WTC11 (cell line): ENCODE results near the gene EFHD1. TPM values are rescaled to one million over a fixed set of nuclear protein-coding genes. Genes with fewer than 3 reads are reported as not detected.

ENCODE experiments used
- ATAC-seq: fragments of 200-7000 bp; cut with Tn5 transposase; 2 replicates; pipeline ENCODE4 v1.10.0; 2021; ENCODE audit warnings: mild to moderate bottlenecking, moderate library complexity
- CTCF ChIA-PET: fragments of 300-600 bp; sonication (Branson Sonifier 250); formaldehyde crosslinking; loops from one replicate; lab custom pipeline; 2021; ENCODE audit warnings: antibody characterized with exemption; lab: Charles Lee
- POLR2A ChIA-PET: fragments of 350-600 bp; sonication (Branson Sonifier 250); formaldehyde crosslinking; loops from one replicate; lab custom pipeline; 2021; ENCODE audit warnings: antibody characterized with exemption; lab: Charles Lee
- DNase-seq: peaks from one replicate; pipeline ENCODE4 v3.0.0; 2021; ENCODE audit warnings: low spot score
- H3K27ac Mint-ChIP-seq: 2 replicates; pipeline ENCODE4 v1.8.0; 2021; ENCODE audit warnings: mixed read lengths
- H3K27me3 Mint-ChIP-seq: 2 replicates; pipeline ENCODE4 v1.8.0; 2021; ENCODE audit warnings: low read depth, mild to moderate bottlenecking, moderate library complexity, mixed read lengths
- H3K36me3 Mint-ChIP-seq: 2 replicates; pipeline ENCODE4 v1.8.0; 2021; ENCODE audit warnings: mixed read lengths
- H3K4me1 Mint-ChIP-seq: 2 replicates; pipeline ENCODE4 v1.8.0; 2022; ENCODE audit warnings: mixed read lengths
- H3K4me3 Mint-ChIP-seq: 2 replicates; pipeline ENCODE4 v1.8.0; 2021; ENCODE audit warnings: mild to moderate bottlenecking, moderate library complexity, mixed read lengths
- H3K9me3 Mint-ChIP-seq: 2 replicates; pipeline ENCODE4 v1.8.0; 2021; ENCODE audit warnings: mixed read lengths
- ATF3 ChIP-seq: sonication (generic); formaldehyde crosslinking; conservative IDR thresholded peaks from 2 replicates; pipeline ENCODE4 v1.8.1; 2022; ENCODE audit warnings: mild to moderate bottlenecking, missing genetic modification reagents
- ETV6 ChIP-seq: sonication (generic); formaldehyde crosslinking; IDR thresholded peaks from 2 replicates; pipeline ENCODE4 v1.8.1; 2022; ENCODE audit warnings: mild to moderate bottlenecking, missing genetic modification reagents
- HMGA2 ChIP-seq: fragments of 250-450 bp; sonication (Bioruptor Pico); IDR thresholded peaks from 2 replicates; pipeline ENCODE4 v1.4.0; 2021; ENCODE audit warnings: mild to moderate bottlenecking, moderate library complexity
- JAZF1 ChIP-seq: fragments of 250-450 bp; sonication (Bioruptor Pico); IDR thresholded peaks from 2 replicates; pipeline ENCODE4 v1.9.0; 2021; ENCODE audit warnings: moderate library complexity, mild to moderate bottlenecking, inconsistent platforms
- JUN ChIP-seq: sonication (generic); formaldehyde crosslinking; IDR thresholded peaks from 2 replicates; pipeline ENCODE4 v1.8.0; 2023; ENCODE audit warnings: mild to moderate bottlenecking, missing genetic modification reagents
- KAT7 ChIP-seq: sonication (generic); formaldehyde crosslinking; IDR thresholded peaks from 2 replicates; pipeline ENCODE4 v1.8.1; 2023; ENCODE audit warnings: missing genetic modification reagents, mild to moderate bottlenecking, borderline replicate concordance
- PRDM15 ChIP-seq: sonication (generic); formaldehyde crosslinking; IDR thresholded peaks from 2 replicates; pipeline ENCODE4 v1.8.0; 2022; ENCODE audit warnings: missing genetic modification reagents
- TEAD4 ChIP-seq: sonication (generic); formaldehyde crosslinking; IDR thresholded peaks from 2 replicates; pipeline ENCODE4 v1.8.0; 2022; ENCODE audit warnings: mild to moderate bottlenecking, missing genetic modification reagents
- USF1 ChIP-seq: sonication (generic); formaldehyde crosslinking; IDR thresholded peaks from 2 replicates; pipeline ENCODE4 v1.8.0; 2022; ENCODE audit warnings: mild to moderate bottlenecking, missing genetic modification reagents
- ZNF263 ChIP-seq: sonication (generic); formaldehyde crosslinking; IDR thresholded peaks from 2 replicates; pipeline ENCODE4 v1.8.1; 2022; ENCODE audit warnings: low read depth, mild to moderate bottlenecking, moderate library complexity, missing genetic modification reagents
- ZNF317 ChIP-seq: sonication (generic); formaldehyde crosslinking; IDR thresholded peaks from 2 replicates; pipeline ENCODE4 v1.8.1; 2023; ENCODE audit warnings: low read depth, mild to moderate bottlenecking, moderate library complexity, missing genetic modification reagents, borderline replicate concordance
- total RNA-seq: library from RNA; stranded (reverse); gene quantifications from 3 replicates; pipeline ENCODE4 v1.2.3, GENCODE V29; 2021
- TF ChIP-seq, protein P1 (sequence below): fragments of 250-450 bp; sonication (Bioruptor Pico); conservative IDR thresholded peaks from 2 replicates; pipeline ENCODE4 v1.9.0; 2021; ENCODE audit warnings: mild to moderate bottlenecking
- TF ChIP-seq, protein P2 (sequence below): sonication (generic); formaldehyde crosslinking; IDR thresholded peaks from 2 replicates; pipeline ENCODE4 v1.8.1; 2022; ENCODE audit warnings: missing genetic modification reagents, borderline replicate concordance
- TF ChIP-seq, protein P3 (sequence below): sonication (generic); formaldehyde crosslinking; IDR thresholded peaks from 2 replicates; pipeline ENCODE4 v1.8.1; 2023; ENCODE audit warnings: mild to moderate bottlenecking, missing genetic modification reagents, borderline replicate concordance

The EFHD1 gene
- total RNA-seq, 1 experiment from 2014 or later = 6.1 TPM

- H3K27me3 Mint-ChIP-seq = no peaks in the 10 kb centered on the region; the same call in 1 of the 2 replicates
- H3K4me3 Mint-ChIP-seq = no peak overlapping the region
- no peak for TF ChIP-seq ZNF263 (CRISPR knock-in tag)
- TF ChIP-seq ATF3 (CRISPR knock-in tag) = no peak
- ChIA-PET POLR2A (no interaction called here), CTCF (interaction anchor here (0.7 kb wide), 1 partner anchor 1739 kb away, joined by 3 read pairs; no protein-coding TSS in a partner anchor)
- peaks cover 11% of the 10 kb centered on the region for H3K9me3 Mint-ChIP-seq
- H3K4me1 Mint-ChIP-seq = peaks cover 34% of the 10 kb centered on the region
- H3K36me3 Mint-ChIP-seq = peaks cover 9% of the 10 kb centered on the region
- no peak overlapping the region for H3K27ac Mint-ChIP-seq
- ATAC-seq = no peak
- DNase-seq = no peak
These were observed 45.9 kb upstream of the EFHD1 start for GRCh38 chr2:232587512-232587911.

DNA sequence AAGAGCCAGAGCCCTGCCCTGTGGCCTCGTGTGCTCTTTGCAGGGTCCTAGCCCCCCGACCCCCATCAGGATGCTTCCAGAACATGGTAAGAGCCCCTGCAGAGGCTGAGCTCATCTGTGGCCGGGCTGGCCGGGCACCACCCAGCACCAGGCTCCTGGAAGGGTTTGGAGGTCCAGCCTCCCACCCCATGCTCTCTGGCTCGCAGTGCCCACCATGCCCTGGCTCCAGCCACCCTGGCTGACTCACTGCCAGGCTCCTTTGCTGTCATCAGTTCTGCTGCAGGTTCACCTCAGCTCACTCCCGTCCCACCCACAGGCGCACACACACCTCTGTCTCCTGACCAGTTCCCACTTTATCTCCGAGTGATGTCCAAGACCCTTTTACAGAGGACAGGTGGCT, 45.4 kb upstream of the EFHD1 start:
- DNase-seq = no peak
- peaks cover 9% of the 10 kb centered on the region for H3K36me3 Mint-ChIP-seq
- TF ChIP-seq HMGA2 (no peak), ETV6 (CRISPR knock-in tag) (no peak), ZNF317 (CRISPR knock-in tag) (no peak), KAT7 (CRISPR knock-in tag) (no peak), USF1 (CRISPR knock-in tag) (no peak), JUN (CRISPR knock-in tag) (no peak), TEAD4 (CRISPR knock-in tag) (no peak), PRDM15 (CRISPR knock-in tag) (no peak), JAZF1 (CRISPR knock-in tag) (no peak)
- TF ChIP-seq, protein P1, sequence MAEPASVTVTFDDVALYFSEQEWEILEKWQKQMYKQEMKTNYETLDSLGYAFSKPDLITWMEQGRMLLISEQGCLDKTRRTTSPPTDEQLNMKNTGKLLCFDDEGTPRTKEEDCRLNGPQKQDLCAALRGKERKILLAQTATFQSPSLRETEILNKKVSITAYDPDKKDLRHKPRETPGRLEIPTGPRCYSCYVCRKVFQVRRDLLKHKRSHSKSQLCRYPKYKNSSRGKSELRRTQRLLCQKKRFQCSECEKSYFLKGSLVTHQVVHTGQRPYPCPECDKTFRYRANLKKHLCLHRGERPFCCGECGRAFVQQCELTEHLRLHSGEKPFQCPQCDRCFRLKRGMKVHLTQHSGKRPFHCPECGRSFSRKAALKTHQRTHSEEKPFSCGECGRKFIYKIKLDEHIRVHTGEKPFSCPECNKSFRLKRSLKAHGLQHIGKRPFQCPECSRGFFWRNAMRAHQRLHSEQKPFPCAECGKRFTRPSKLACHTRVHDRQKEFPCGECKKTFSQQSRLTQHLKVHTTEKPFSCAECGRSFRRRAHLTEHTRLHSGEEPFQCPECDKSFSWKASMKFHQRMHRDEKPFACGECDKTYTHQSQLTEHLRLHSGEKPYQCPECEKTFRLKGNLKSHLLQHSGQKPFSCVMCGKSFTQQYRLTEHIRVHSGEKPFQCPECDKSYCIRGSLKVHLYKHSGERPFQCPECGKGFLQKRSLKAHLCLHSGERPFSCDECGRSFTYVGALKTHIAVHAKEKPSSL (CRISPR knock-in tag) = no peak
- TF ChIP-seq, protein P2, sequence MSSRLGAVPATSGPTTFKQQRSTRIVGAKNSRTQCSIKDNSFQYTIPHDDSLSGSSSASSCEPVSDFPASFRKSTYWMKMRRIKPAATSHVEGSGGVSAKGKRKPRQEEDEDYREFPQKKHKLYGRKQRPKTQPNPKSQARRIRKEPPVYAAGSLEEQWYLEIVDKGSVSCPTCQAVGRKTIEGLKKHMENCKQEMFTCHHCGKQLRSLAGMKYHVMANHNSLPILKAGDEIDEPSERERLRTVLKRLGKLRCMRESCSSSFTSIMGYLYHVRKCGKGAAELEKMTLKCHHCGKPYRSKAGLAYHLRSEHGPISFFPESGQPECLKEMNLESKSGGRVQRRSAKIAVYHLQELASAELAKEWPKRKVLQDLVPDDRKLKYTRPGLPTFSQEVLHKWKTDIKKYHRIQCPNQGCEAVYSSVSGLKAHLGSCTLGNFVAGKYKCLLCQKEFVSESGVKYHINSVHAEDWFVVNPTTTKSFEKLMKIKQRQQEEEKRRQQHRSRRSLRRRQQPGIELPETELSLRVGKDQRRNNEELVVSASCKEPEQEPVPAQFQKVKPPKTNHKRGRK = no peak
- TF ChIP-seq, protein P3, sequence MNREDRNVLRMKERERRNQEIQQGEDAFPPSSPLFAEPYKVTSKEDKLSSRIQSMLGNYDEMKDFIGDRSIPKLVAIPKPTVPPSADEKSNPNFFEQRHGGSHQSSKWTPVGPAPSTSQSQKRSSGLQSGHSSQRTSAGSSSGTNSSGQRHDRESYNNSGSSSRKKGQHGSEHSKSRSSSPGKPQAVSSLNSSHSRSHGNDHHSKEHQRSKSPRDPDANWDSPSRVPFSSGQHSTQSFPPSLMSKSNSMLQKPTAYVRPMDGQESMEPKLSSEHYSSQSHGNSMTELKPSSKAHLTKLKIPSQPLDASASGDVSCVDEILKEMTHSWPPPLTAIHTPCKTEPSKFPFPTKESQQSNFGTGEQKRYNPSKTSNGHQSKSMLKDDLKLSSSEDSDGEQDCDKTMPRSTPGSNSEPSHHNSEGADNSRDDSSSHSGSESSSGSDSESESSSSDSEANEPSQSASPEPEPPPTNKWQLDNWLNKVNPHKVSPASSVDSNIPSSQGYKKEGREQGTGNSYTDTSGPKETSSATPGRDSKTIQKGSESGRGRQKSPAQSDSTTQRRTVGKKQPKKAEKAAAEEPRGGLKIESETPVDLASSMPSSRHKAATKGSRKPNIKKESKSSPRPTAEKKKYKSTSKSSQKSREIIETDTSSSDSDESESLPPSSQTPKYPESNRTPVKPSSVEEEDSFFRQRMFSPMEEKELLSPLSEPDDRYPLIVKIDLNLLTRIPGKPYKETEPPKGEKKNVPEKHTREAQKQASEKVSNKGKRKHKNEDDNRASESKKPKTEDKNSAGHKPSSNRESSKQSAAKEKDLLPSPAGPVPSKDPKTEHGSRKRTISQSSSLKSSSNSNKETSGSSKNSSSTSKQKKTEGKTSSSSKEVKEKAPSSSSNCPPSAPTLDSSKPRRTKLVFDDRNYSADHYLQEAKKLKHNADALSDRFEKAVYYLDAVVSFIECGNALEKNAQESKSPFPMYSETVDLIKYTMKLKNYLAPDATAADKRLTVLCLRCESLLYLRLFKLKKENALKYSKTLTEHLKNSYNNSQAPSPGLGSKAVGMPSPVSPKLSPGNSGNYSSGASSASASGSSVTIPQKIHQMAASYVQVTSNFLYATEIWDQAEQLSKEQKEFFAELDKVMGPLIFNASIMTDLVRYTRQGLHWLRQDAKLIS (CRISPR knock-in tag) = no peak
- TF ChIP-seq, all 79 proteins: peak for 0
- Mint-ChIP-seq H3K9me3 (peaks cover 11% of the 10 kb centered on the region), H3K4me1 (peaks cover 34% of the 10 kb centered on the region), H3K27me3 (no peaks in the 10 kb centered on the region; the same call in 1 of the 2 replicates), H3K27ac (no peak overlapping the region), H3K4me3 (no peak overlapping the region)
- ChIA-PET POLR2A (no interaction called here), CTCF (no interaction called here)
- no peak for ATAC-seq
